ENCODE measurements around the gene SUSD1. TPM values are rescaled to one million over a fixed set of nuclear protein-coding genes. Genes with fewer than 3 reads are reported as not detected.

The SUSD1 gene
- total and polyA plus RNA-seq, 2 donors (not counting 1 experiment from before 2014, with no cell fraction given): 5.7 to 7.5 TPM

DNA sequence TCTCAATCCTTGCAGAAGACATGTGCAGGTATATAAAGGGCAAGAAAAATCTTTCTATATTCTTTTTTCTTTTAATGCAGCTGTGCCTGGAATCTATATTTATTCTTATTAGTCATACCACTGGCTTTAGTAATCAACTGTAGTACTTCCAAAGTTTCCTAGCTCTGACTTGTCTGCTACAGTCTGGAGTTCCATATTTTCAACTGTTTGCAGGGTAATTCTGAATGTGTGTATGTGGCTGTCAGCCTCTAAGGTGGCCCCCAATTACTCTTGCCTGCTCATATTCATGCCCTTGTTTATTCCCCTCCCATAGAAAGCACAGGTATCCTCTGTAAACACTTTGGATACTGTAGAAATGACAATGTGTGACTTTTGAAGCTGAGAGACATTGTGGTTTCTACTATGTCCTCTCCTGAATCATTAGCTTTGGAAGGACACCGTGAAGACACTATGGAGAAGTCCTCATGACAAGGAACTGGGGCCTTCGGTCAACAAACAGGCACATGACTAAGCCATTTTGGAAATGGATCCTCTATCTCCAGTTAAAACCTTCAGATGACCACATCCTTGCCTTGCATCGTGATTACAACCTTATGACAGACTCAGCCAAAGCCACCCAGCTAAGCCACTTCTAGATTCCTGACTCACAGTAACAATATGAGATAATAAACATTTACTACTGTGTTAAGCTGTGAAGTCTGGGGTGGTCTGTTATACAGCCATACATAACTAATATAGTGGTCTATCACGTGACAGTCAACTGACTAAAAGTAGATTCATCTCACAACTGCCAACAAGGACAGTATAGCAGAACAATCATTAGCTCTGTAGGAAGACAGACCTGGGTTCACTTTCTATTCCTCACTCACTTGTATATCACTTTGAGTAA lies 49.5 kb upstream of the SUSD1 start:
- Mint-ChIP-seq H3K27ac (no peak overlapping the region), H3K9me3 (ENCODE audit: insufficient read depth) (no peaks in the 10 kb centered on the region), H3K4me1 (peaks cover 8% of the 10 kb centered on the region), H3K27me3 (no peaks in the 10 kb centered on the region), H3K4me3 (no peak overlapping the region)
- H3K4me2 ChIP-seq (replicated peaks; ENCODE audit: low read depth, low read length, poor library complexity, severe bottlenecking): no peak overlapping the region
- no peak overlapping the region for H3K4me3 ChIP-seq (ENCODE audit: control extremely low read depth in 1 of 5, extremely low read depth in 1 of 5, insufficient read depth in 1 of 5, low read depth in 2 of 5, low read length in 4 of 5)
- H3K9me3 ChIP-seq (ENCODE audit: control extremely low read depth in 1 of 3, control insufficient read depth in 2 of 3, insufficient read depth in 1 of 3, low read length in 2 of 3): no peaks in the 10 kb centered on the region
- POLR2A ChIA-PET: no interaction called here
- DNase-seq (no peak), ATAC-seq (ENCODE audit: low read depth) (no peak)
- WGBS (ENCODE audit: insufficient coverage): 100% methylated on average over 2 of the region's 4 CpGs
- intact Hi-C loops (cut with micrococcal nuclease): no loop called here
- H3K9ac ChIP-seq (ENCODE audit: low read length): no peak overlapping the region
- no peak for TF ChIP-seq EZH2 (IDR thresholded peaks at IDR 0.05; ENCODE audit: borderline replicate concordance, insufficient read depth, low read depth, low read length, poor library complexity, severe bottlenecking)
- TF ChIP-seq CTCF (IDR thresholded peaks at IDR 0.05): no peak
- no peak overlapping the region for H3K27ac ChIP-seq (ENCODE audit: low read length in 2 of 2)
- H3K79me2 ChIP-seq (ENCODE audit: control insufficient read depth, insufficient read depth, low read length): no peaks in the 10 kb centered on the region
- no peak overlapping the region for H2AFZ ChIP-seq (ENCODE audit: insufficient read depth, low read depth, low read length, poor library complexity, severe bottlenecking)
- no peaks in the 10 kb centered on the region for H3K4me1 ChIP-seq (ENCODE audit: control insufficient read depth in 2 of 2, insufficient read depth in 2 of 2, low read length in 2 of 2)
- peaks cover 2 to 64% of the 10 kb centered on the region in 2 experiments for H3K36me3 ChIP-seq (replicated peaks in 1 of 2; ENCODE audit: control extremely low read depth in 1 of 2, control insufficient read depth in 1 of 2, extremely low read depth in 1 of 2, insufficient read depth in 2 of 2, low read length in 1 of 2)
- no peaks in the 10 kb centered on the region for H4K20me1 ChIP-seq (ENCODE audit: control insufficient read depth, insufficient read depth, low read length, poor library complexity, severe bottlenecking)
- no peaks in the 10 kb centered on the region for H3K27me3 ChIP-seq (replicated peaks in 1 of 4; ENCODE audit: control extremely low read depth in 1 of 4, control insufficient read depth in 3 of 4, insufficient read depth in 4 of 4, low read length in 3 of 4)
- CTCF ChIA-PET: interaction anchor here (1.2 kb wide), 2 partner anchors 122 to 127 kb away, joined by 3 read pairs; no protein-coding TSS in a partner anchor

- Histone ChIP-seq H2AFZ (ENCODE audit: insufficient read depth, low read depth, low read length, poor library complexity, severe bottlenecking) (no peak overlapping the region), H3K36me3 (replicated peaks in 1 of 2; ENCODE audit: control extremely low read depth in 1 of 2, control insufficient read depth in 1 of 2, extremely low read depth in 1 of 2, insufficient read depth in 2 of 2, low read length in 1 of 2) (peaks cover 0 to 33% of the 10 kb centered on the region in 2 experiments), H3K4me1 (ENCODE audit: control insufficient read depth in 2 of 2, insufficient read depth in 2 of 2, low read length in 2 of 2) (no peaks in the 10 kb centered on the region), H3K9ac (ENCODE audit: low read length) (no peak overlapping the region), H3K79me2 (ENCODE audit: control insufficient read depth, insufficient read depth, low read length) (no peaks in the 10 kb centered on the region), H4K20me1 (ENCODE audit: control insufficient read depth, insufficient read depth, low read length, poor library complexity, severe bottlenecking) (no peaks in the 10 kb centered on the region), H3K9me3 (ENCODE audit: control extremely low read depth in 1 of 3, control insufficient read depth in 2 of 3, insufficient read depth in 1 of 3, low read length in 2 of 3) (no peaks in the 10 kb centered on the region), H3K27ac (ENCODE audit: low read length in 2 of 2) (peak overlapping the region in 1 of 2 donors; percentile 17), H3K4me2 (replicated peaks; ENCODE audit: low read depth, low read length, poor library complexity, severe bottlenecking) (no peak overlapping the region), H3K4me3 (ENCODE audit: control extremely low read depth in 1 of 5, extremely low read depth in 1 of 5, insufficient read depth in 1 of 5, low read depth in 2 of 5, low read length in 4 of 5) (no peak overlapping the region), H3K27me3 (replicated peaks in 1 of 4; ENCODE audit: control extremely low read depth in 1 of 4, control insufficient read depth in 3 of 4, insufficient read depth in 4 of 4, low read length in 3 of 4) (no peaks in the 10 kb centered on the region)
- Mint-ChIP-seq H3K27me3 (no peaks in the 10 kb centered on the region), H3K4me3 (peak overlapping the region; percentile 48), H3K9me3 (ENCODE audit: insufficient read depth) (no peaks in the 10 kb centered on the region), H3K4me1 (peaks cover 22% of the 10 kb centered on the region), H3K27ac (peak overlapping the region; percentile 74)
- WGBS (ENCODE audit: insufficient coverage): 13% methylated on average over 1 of the region's 3 CpGs
- intact Hi-C loops (cut with micrococcal nuclease): loop anchor here (2.0 kb wide), 1 partner anchor 44 kb away; the partner anchor contains the start of gene SUSD1
- ChIA-PET CTCF (interaction anchor here (1.0 to 1.5 kb wide), 3 partner anchors 45 to 121 kb away, joined by 3 to 4 read pairs (median 4); partner anchors contain the start of gene SUSD1), POLR2A (no interaction called here)
- no peak for TF ChIP-seq EZH2 (IDR thresholded peaks at IDR 0.05; ENCODE audit: borderline replicate concordance, insufficient read depth, low read depth, low read length, poor library complexity, severe bottlenecking)
- no peak for TF ChIP-seq CTCF (IDR thresholded peaks at IDR 0.05)
- DNase-seq: peak; percentile 4
- peak; percentile 53 for ATAC-seq (ENCODE audit: low read depth)
Measured at GRCh38 chr9:112218908-112219307, 43.8 kb upstream of the SUSD1 start.

Data from B cell (primary cell).